MM.1S (cell line): ENCODE results near the gene SPC24.
"Not testable (repeated sequence)": the region's sequence is repeated elsewhere in the genome, so short reads cannot be mapped to it uniquely, and the experiment has no call there.

Experiments used
- DNase-seq: peaks from one replicate; pipeline ENCODE4 v3.0.0-alpha.2; 2015
- H2AFZ ChIP-seq: fragments of 300-600 bp; sonication (generic); 2 replicates; pipeline ENCODE4 v1.6.0; 2016; ENCODE audit warnings: antibody characterized with exemption, low read length
- H3F3A ChIP-seq: fragments of 300-600 bp; sonication (generic); 2 replicates; pipeline ENCODE4 v1.6.1; 2016; ENCODE audit warnings: mild to moderate bottlenecking, antibody characterized with exemption, low read length, moderate library complexity, mixed read lengths; ENCODE audit not compliant: insufficient read depth
- H3K27ac ChIP-seq: fragments of 300-600 bp; sonication (generic); 2 replicates; pipeline ENCODE4 v1.5.1; 2016; ENCODE audit warnings: mild to moderate bottlenecking, low read length
- H3K27me3 ChIP-seq: fragments of 300-600 bp; sonication (generic); replicated peaks from 2 replicates; pipeline ENCODE4 v1.6.0; 2016; ENCODE audit warnings: low read length; ENCODE audit not compliant: insufficient read depth
- H3K36me3 ChIP-seq: fragments of 300-600 bp; sonication (generic); replicated peaks from 2 replicates; pipeline ENCODE4 v1.6.1; 2016; ENCODE audit warnings: mild to moderate bottlenecking, low read length, mixed read lengths; ENCODE audit not compliant: insufficient read depth
- H3K4me1 ChIP-seq: fragments of 300-600 bp; sonication (generic); 2 replicates; pipeline ENCODE4 v1.6.1; 2016; ENCODE audit warnings: low read length, mixed read lengths
- H3K4me2 ChIP-seq: fragments of 300-600 bp; sonication (generic); 2 replicates; pipeline ENCODE4 v1.6.0; 2016; ENCODE audit warnings: low read depth, low read length
- H3K4me3 ChIP-seq: fragments of 300-600 bp; sonication (generic); 2 replicates; pipeline ENCODE4 v1.5.1; 2016; ENCODE audit warnings: low read length, mixed read lengths
- H3K79me2 ChIP-seq: fragments of 300-600 bp; sonication (generic); 2 replicates; pipeline ENCODE4 v1.6.1; 2016; ENCODE audit warnings: mixed run types, low read length, mixed read lengths
- H3K9ac ChIP-seq: fragments of 300-600 bp; sonication (generic); 2 replicates; pipeline ENCODE4 v1.6.1; 2016; ENCODE audit warnings: low read length, mixed read lengths
- H3K9me2 ChIP-seq: fragments of 300-600 bp; sonication (generic); replicated peaks from 2 replicates; pipeline ENCODE4 v1.6.1; 2016; ENCODE audit warnings: mild to moderate bottlenecking, low read length, mixed read lengths; ENCODE audit not compliant: insufficient read depth
- H3K9me3 ChIP-seq: fragments of 300-600 bp; sonication (generic); replicated peaks from 2 replicates; pipeline ENCODE4 v1.6.1; 2016; ENCODE audit warnings: mild to moderate bottlenecking, low read length, mixed read lengths; ENCODE audit not compliant: insufficient read depth
- H4K20me1 ChIP-seq: fragments of 300-600 bp; sonication (generic); 2 replicates; pipeline ENCODE4 v1.6.1; 2016; ENCODE audit warnings: mild to moderate bottlenecking, low read length, moderate library complexity, mixed read lengths; ENCODE audit not compliant: insufficient read depth
- CTCF ChIP-seq: fragments of 300-600 bp; sonication (generic); IDR thresholded peaks from 2 replicates; pipeline ENCODE4 v1.5.1; 2016; ENCODE audit warnings: antibody characterized with exemption, low read length, mixed read lengths
- EZH2 ChIP-seq: fragments of 300-600 bp; sonication (generic); optimal IDR thresholded peaks from 2 replicates; pipeline ENCODE3; 2017; ENCODE audit warnings: low read depth, mild to moderate bottlenecking, antibody characterized with exemption, low read length, mixed read lengths
- EZH2phosphoT487 ChIP-seq: fragments of 300-600 bp; sonication (generic); IDR thresholded peaks from 2 replicates; pipeline ENCODE4 v1.6.1; 2018; ENCODE audit warnings: antibody characterized with exemption, low read length

The SPC24 gene

GRCh38 chr19:11141937-11142527, 13.6 kb downstream of the SPC24 start:
- Histone ChIP-seq H3K79me2 (no peaks in the 10 kb centered on the region), H3K27ac (no peak overlapping the region), H3K27me3 (no peaks in the 10 kb centered on the region), H2AFZ (no peak overlapping the region), H3K36me3 (no peaks in the 10 kb centered on the region), H3K4me2 (no peak overlapping the region), H3K4me1 (no peaks in the 10 kb centered on the region), H3F3A (no peaks in the 10 kb centered on the region), H3K9me3 (no peaks in the 10 kb centered on the region), H3K9me2 (no peaks in the 10 kb centered on the region), H4K20me1 (no peaks in the 10 kb centered on the region), H3K9ac (no peak overlapping the region), H3K4me3 (no peak overlapping the region)
- TF ChIP-seq EZH2 (no peak), CTCF (no peak), EZH2phosphoT487 (no peak)
- no peak for DNase-seq

- DNase-seq = no peak
- H3K4me1 ChIP-seq = no peaks in the 10 kb centered on the region
- H3K9ac ChIP-seq = no peak overlapping the region
- no peaks in the 10 kb centered on the region for H4K20me1 ChIP-seq
- TF ChIP-seq EZH2phosphoT487 = no peak
- TF ChIP-seq CTCF = no peak
- no peak for TF ChIP-seq EZH2
- no peaks in the 10 kb centered on the region for H3K9me3 ChIP-seq
- H3K36me3 ChIP-seq = no peaks in the 10 kb centered on the region
- no peak overlapping the region for H2AFZ ChIP-seq
- no peak overlapping the region for H3K4me2 ChIP-seq
- H3K4me3 ChIP-seq = no peak overlapping the region
- 0 out of 2 replicates have a peak, but pooled peaks cover 5% of the 10 kb centered on the region for H3F3A ChIP-seq
- H3K27me3 ChIP-seq = no peaks in the 10 kb centered on the region
- no peaks in the 10 kb centered on the region for H3K79me2 ChIP-seq
- H3K9me2 ChIP-seq = no peaks in the 10 kb centered on the region
- H3K27ac ChIP-seq = no peak overlapping the region
These were observed 14.7 kb downstream of the SPC24 start for GRCh38 chr19:11140896-11141295.

- not testable (repeated sequence) for H3K4me3 ChIP-seq, H3K4me2 ChIP-seq, H3F3A ChIP-seq, H3K9ac ChIP-seq, H3K27me3 ChIP-seq, DNase-seq, H4K20me1 ChIP-seq, H3K9me2 ChIP-seq, H3K4me1 ChIP-seq, H3K36me3 ChIP-seq, H3K27ac ChIP-seq, H3K79me2 ChIP-seq, H3K9me3 ChIP-seq, H2AFZ ChIP-seq
These were observed 15.5 kb downstream of the SPC24 start for GRCh38 chr19:11140023-11140538.

GRCh38 chr19:11138601-11139300, 16.8 kb downstream of the SPC24 start:
- no peak overlapping the region for H2AFZ ChIP-seq
- H3K4me2 ChIP-seq = no peak overlapping the region
- no peaks in the 10 kb centered on the region for H3K9me3 ChIP-seq
- DNase-seq = no peak
- H3K36me3 ChIP-seq = no peaks in the 10 kb centered on the region
- TF ChIP-seq CTCF (no peak), EZH2 (no peak), EZH2phosphoT487 (no peak)
- H3K9me2 ChIP-seq = no peaks in the 10 kb centered on the region
- H3K4me3 ChIP-seq = no peak overlapping the region
- no peak overlapping the region for H3K9ac ChIP-seq
- no peak overlapping the region for H3K27ac ChIP-seq
- 0 out of 2 replicates have a peak, but pooled peaks cover 9% of the 10 kb centered on the region for H3F3A ChIP-seq
- H3K79me2 ChIP-seq = no peaks in the 10 kb centered on the region
- no peaks in the 10 kb centered on the region for H4K20me1 ChIP-seq
- no peaks in the 10 kb centered on the region for H3K4me1 ChIP-seq
- no peaks in the 10 kb centered on the region for H3K27me3 ChIP-seq
